ENCODE data around the gene SND1.
"Not testable (repeated sequence)": the region's sequence is repeated elsewhere in the genome, so short reads cannot be mapped to it uniquely, and the experiment has no call there.

SND1 gene

DNA sequence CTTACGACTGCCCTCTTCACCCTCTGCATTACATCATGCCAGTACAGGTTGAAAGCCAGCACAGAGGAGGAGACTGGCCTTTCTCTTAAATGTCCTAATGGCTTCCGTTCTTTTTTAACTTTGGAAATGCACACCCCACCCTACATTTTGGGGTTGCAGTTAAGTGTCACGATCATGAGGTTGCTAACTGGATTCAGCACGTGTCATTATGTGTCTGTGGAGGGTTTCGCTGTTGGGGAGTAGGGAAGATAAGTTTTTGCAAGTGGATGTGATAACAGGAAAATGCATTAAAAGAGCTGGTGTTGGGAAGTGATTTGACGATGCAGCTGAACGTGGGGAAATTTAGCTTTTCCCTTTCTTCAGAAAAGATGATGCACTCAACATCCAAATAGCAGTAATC is 243.4 kb downstream of the SND1 start:
- DNase-seq = no peak

- DNase-seq = no peak
Observed at GRCh38 chr7:127895814-127896280, 243.9 kb downstream of the SND1 start.

GRCh38 chr7:127896659-127897058 is 244.7 kb downstream of the SND1 start:
- DNase-seq = no peak

GRCh38 chr7:127897704-127898454 is 245.9 kb downstream of the SND1 start:
- DNase-seq = no peak

GRCh38 chr7:127899411-127899810 is 247.4 kb downstream of the SND1 start:
- DNase-seq = no peak

GRCh38 chr7:127900141-127900540 is 248.1 kb downstream of the SND1 start:
- DNase-seq = no peak

DNA sequence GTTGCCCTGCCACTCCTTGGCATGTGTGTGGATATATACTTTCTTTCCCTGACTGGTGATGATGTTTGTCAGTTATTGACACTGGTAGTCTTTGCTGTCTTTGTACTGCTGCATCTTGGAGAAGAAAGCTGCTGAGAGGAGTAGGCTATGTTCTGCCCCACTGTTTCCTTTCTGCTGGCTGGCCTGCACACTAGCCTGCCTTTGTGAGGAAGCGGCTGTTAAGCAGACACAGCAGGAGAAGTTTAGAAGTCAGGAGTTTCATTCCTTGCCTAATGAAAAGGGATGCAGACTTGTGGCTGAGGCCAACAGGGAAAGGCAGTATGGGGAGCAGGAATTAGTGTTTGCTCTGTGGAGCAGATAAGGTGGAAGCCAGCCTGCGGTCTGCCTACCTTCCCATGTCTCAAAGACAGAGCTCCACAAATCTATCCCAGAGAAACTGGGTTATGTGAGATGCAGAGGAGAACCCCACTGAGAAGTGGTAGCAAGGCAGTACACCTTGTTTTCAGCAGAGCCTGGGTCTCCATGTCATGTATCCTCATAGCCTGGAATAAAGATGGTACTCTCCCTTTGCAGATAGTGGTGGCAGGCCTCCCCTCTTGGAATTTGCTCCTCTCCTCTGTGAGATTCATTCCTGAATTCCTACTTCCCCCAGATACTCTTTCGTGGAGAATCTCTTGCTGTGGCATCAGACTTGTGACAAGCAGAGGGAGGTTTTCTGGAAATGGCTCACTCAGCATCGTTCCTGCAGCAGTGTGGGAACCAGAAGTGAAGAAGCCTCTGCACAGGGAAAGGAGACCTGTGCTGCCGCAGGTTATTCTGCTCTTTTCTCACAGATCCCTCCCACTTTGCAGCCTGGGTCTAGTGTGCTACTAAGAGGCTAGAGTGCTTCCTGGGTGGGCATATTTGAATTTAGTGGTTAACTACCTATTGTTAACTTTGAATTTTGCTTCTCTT is 249.0 kb downstream of the SND1 start:
- DNase-seq = no peak

DNA sequence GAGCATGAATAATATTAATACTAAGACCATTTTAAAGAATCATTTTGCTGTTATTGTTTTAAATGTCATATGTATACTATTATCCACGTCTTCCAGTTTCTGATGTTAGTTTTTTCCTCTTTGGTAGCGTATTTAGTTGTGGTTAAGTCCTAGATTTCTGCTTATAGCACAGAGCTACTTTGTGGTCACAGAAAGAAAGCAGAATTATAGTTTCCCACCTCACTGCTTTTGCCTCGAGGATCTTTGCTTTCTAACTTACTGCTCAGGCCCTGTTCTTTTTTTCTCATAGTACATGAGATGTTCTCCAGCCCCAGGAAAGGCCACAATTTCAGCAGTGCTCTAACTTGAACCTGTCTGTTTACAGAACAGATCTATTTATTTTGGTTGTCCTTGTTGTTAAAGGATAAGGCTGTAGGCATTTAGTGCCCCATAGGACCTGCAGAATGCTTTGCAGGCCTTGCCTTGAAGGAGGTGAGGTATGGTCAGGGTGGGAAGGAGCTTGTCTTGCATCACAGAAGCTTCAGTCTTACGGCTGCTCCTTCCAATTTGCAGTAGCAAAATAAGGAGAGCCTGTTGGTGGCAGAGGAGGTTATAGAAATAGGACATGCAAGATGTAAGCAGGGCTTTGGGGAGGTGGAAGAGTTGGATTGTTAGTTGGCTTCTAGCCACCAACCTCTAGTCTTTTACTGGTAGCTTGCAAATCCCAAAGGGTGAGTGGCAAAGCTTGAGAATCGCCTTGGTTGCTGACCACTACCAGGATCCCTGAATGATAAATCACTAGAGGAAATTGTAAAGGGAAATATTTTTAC is 250.1 kb downstream of the SND1 start:
- DNase-seq = no peak

DNA sequence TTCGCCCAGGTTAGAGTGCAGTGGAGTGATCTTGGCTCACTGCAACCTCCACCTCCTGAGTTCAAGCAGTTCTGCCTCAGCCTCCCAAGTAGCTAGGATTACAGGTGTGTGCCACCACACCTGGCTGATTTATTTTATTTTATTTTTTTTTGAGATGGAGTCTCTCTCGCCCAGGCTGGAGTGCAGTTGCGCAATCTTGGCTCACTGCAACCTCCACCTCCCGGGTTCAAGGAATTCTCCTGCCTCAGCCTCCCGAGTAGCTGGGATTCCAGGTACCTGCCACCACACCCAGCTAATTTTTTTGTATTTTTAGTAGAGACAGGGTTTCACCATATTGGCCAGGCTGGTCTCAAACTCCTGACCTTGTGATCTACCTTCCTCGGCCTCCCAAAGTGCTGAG is 250.8 kb downstream of the SND1 start:
- DNase-seq = not testable (repeated sequence)

GRCh38 chr7:127903892-127904669 is 252.1 kb downstream of the SND1 start:
- no peak for DNase-seq

GRCh38 chr7:127904670-127904985 is 252.6 kb downstream of the SND1 start:
- no peak for DNase-seq

GRCh38 chr7:127905021-127905420 is 253.0 kb downstream of the SND1 start:
- no peak for DNase-seq

- DNase-seq = no peak
Observed at GRCh38 chr7:127905491-127906330, 253.7 kb downstream of the SND1 start.

DNA sequence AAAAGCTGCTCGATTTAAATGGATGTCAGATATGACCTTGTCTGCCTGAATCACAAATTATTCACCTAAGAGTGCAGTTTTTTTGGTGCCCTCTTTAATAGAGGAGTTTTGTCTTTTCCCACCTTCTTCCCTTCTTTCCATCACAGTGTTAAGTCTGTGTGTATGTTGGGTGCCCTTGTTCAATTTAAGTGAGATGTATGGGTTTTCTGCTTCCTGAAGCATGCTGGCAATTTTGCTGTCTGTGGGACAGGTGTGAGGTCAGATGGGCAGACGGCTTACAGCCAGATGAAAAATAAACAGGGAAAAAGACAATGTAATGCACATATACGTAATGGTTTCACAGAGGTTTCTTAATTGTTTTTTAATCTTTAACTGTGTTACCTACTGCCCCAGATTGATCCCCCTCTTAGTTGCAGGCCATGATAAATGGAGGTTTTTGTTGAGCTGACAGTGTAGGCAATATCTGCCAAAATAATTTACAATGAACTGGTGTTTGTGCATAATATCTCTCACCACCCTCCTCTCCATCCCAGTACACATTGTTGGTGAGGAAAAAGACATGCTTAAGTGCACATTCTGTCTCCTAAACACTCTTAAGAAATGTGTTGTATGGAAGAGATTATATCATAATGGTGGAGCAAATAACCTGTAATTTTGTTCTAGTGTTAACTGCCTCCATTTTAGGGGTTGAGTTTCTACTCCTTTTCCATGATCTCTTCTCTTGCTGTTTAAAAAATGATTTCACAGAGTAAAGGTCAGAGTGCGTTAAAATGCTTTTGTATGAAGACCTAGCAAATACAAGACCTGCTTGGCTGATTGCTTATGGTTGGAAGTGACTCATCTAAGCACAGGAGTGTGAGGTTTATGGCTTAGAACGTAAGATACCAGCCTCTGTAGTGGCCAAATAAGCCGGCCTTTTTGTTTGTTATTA is 255.4 kb downstream of the SND1 start:
- no peak for DNase-seq

GRCh38 chr7:127908430-127909258 is 256.6 kb downstream of the SND1 start:
- DNase-seq = no peak

DNA sequence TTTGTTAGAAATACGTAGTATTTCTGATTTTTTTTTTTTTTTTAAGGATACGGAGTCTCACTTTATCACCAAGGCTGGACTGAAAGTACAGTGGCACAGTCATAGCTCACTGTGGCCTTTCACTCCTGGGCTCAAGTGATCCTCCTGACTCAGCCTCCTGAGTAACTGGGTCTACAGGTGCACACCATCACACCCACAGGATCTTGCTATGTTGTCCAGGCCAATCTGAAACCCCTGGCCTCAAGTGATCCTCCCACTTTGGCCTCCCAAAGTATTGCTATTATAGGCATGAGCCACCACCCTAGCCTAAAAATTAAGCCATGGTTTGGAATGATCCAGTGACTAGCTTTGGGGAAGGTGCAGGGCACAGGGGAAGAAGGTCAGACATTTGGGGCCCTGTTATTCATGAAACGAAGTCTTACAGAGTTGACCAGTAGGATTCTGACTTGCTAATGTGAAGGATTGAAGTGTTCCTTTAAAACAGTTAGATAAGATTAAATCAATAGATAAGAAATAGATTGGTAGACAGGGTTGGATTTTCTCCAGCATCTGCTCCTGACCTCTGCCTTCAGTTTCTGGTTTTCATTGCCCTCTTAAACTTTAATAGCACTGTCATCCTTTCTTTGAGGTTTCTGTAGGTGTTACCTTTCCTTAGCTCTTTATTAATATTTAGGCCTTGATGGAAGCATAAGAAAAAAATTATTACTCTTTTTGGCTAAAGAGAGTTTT is 257.6 kb downstream of the SND1 start:
- no peak for DNase-seq

GRCh38 chr7:127910670-127911069 is 258.7 kb downstream of the SND1 start:
- DNase-seq = no peak

DNA sequence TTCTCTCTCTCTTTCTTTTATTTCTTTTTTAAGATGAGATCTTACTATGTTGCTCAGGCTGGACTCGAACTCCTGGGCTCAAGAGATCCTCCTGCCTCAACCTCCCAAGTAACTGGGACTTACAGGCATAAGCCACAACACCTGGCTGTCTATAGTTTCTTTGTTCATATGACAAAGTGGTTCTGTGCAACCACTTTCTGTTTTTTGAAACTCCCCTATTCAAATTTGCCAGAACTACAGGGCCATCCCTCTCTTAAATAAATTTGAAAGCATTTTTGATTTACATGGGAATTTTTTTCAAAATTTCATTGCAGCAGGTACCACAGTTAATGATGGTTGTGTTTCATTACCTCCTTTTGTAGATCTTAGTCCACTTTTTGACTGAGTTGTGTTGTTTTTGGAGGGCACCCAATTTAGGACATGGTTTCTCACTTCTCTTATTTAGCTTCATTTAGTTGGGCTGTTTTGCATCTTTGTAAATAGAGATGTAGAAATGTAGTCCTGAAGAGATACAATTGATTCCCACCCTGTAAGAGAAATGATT is 260.0 kb downstream of the SND1 start:
- no peak for DNase-seq

All from cerebellar nuclear complex (tissue), 1 donor.